H9 (cell line): Measurements from ENCODE around the gene APLN. TPM values are rescaled to one million over a fixed set of nuclear protein-coding genes. Genes with fewer than 3 reads are reported as not detected.

Experiments
- DNase-seq: peaks from one replicate; pipeline ENCODE4 v3.0.0-alpha.2; 2017
- H2AFZ ChIP-seq: one replicate; pipeline ENCODE4 v1.6.1; 2013; ENCODE audit warnings: mild to moderate bottlenecking, low read length, control low read depth, moderate library complexity
- H2AK5ac ChIP-seq: 2 replicates; pipeline ENCODE4 v1.6.1; 2013; ENCODE audit warnings: low read length, control low read depth, mixed read lengths; ENCODE audit not compliant: insufficient read length
- H2BK120ac ChIP-seq: one replicate; pipeline ENCODE4 v1.6.1; 2013; ENCODE audit warnings: low read depth, mild to moderate bottlenecking, low read length, control low read depth, inconsistent platforms; ENCODE audit not compliant: poor library complexity, severe bottlenecking
- H2BK12ac ChIP-seq: 2 replicates; pipeline ENCODE4 v1.6.1; 2013; ENCODE audit warnings: low read length, control low read depth, mixed read lengths, low read depth; ENCODE audit not compliant: insufficient read length
- H2BK15ac ChIP-seq: 2 replicates; pipeline ENCODE4 v1.6.1; 2013; ENCODE audit warnings: low read depth, low read length, control low read depth
- H2BK20ac ChIP-seq: one replicate; pipeline ENCODE4 v1.6.1; 2013; ENCODE audit warnings: low read depth, mild to moderate bottlenecking, low read length, control low read depth, inconsistent platforms; ENCODE audit not compliant: poor library complexity, severe bottlenecking
- H2BK5ac ChIP-seq: 2 replicates; pipeline ENCODE4 v1.6.1; 2013; ENCODE audit warnings: low read length, control low read depth, mixed read lengths; ENCODE audit not compliant: insufficient read length
- H3K14ac ChIP-seq: 2 replicates; pipeline ENCODE4 v1.6.1; 2013; ENCODE audit warnings: low read length, control low read depth; ENCODE audit not compliant: insufficient read depth
- H3K18ac ChIP-seq: 2 replicates; pipeline ENCODE4 v1.6.1; 2013; ENCODE audit warnings: low read depth, mild to moderate bottlenecking, mixed read lengths, low read length, control low read depth; ENCODE audit not compliant: insufficient read length
- H3K23ac ChIP-seq: 2 replicates; pipeline ENCODE4 v1.6.1; 2013; ENCODE audit warnings: low read length, control low read depth, mixed read lengths, low read depth; ENCODE audit not compliant: insufficient read length
- H3K23me2 ChIP-seq: 2 replicates; pipeline ENCODE4 v1.6.1; 2013; ENCODE audit warnings: low read depth, mild to moderate bottlenecking, mixed read lengths, low read length, control low read depth; ENCODE audit not compliant: insufficient read length, poor library complexity, severe bottlenecking
- H3K27ac ChIP-seq: 2 replicates; pipeline ENCODE4 v1.5.1; 2013; ENCODE audit warnings: low read length, control low read depth, mixed read lengths, low read depth; ENCODE audit not compliant: insufficient read length
- H3K27me3 ChIP-seq: 2 replicates; pipeline ENCODE4 v1.6.1; 2013; ENCODE audit warnings: low read length, control low read depth, inconsistent platforms; ENCODE audit not compliant: insufficient read depth
- H3K4ac ChIP-seq: 2 replicates; pipeline ENCODE4 v1.6.1; 2013; ENCODE audit warnings: low read depth, mild to moderate bottlenecking, control low read depth, inconsistent platforms, low read length, moderate library complexity
- H3K4me1 ChIP-seq: 2 replicates; pipeline ENCODE4 v1.6.1; 2013; ENCODE audit warnings: low read length, control low read depth, inconsistent platforms; ENCODE audit not compliant: insufficient read depth
- H3K4me2 ChIP-seq: 2 replicates; pipeline ENCODE4 v1.6.1; 2013; ENCODE audit warnings: low read length, control low read depth, mixed read lengths; ENCODE audit not compliant: insufficient read length, insufficient read depth
- H3K56ac ChIP-seq: 2 replicates; pipeline ENCODE4 v1.6.1; 2013; ENCODE audit warnings: low read depth, mild to moderate bottlenecking, mixed read lengths, low read length, control low read depth; ENCODE audit not compliant: insufficient read length
- H3K79me1 ChIP-seq: 2 replicates; pipeline ENCODE4 v1.6.1; 2013; ENCODE audit warnings: low read depth, mild to moderate bottlenecking, moderate library complexity, low read length, control low read depth, inconsistent platforms; ENCODE audit not compliant: insufficient read depth, poor library complexity, severe bottlenecking
- H3K79me2 ChIP-seq: 2 replicates; pipeline ENCODE4 v1.6.1; 2013; ENCODE audit warnings: low read length, control low read depth, inconsistent platforms; ENCODE audit not compliant: insufficient read depth
- H3K9ac ChIP-seq: 2 replicates; pipeline ENCODE4 v1.6.1; 2013; ENCODE audit warnings: low read length, control low read depth, mixed read lengths; ENCODE audit not compliant: insufficient read length; ENCODE audit errors: extremely low read depth
- H3K9me3 ChIP-seq: one replicate; pipeline ENCODE4 v1.6.1; 2013; ENCODE audit warnings: low read depth, low read length, inconsistent platforms; ENCODE audit not compliant: control insufficient read depth
- H3T11ph ChIP-seq: one replicate; pipeline ENCODE4 v1.6.1; 2013; ENCODE audit warnings: mild to moderate bottlenecking, low read length, control low read depth, inconsistent platforms
- H4K20me1 ChIP-seq: one replicate; pipeline ENCODE4 v1.6.1; 2013; ENCODE audit not compliant: control insufficient read depth, insufficient read length, insufficient read depth
- H4K5ac ChIP-seq: 2 replicates; pipeline ENCODE4 v1.6.1; 2013; ENCODE audit warnings: low read depth, mild to moderate bottlenecking, mixed read lengths, low read length, control low read depth; ENCODE audit not compliant: insufficient read length
- H4K8ac ChIP-seq: replicated peaks from 2 replicates; pipeline ENCODE4 v1.6.1; 2013; ENCODE audit warnings: low read length, control low read depth, mixed read lengths, low read depth; ENCODE audit not compliant: insufficient read length
- H4K91ac ChIP-seq: 2 replicates; pipeline ENCODE4 v1.6.1; 2013; ENCODE audit warnings: low read depth, mild to moderate bottlenecking, moderate library complexity, mixed read lengths, low read length, control low read depth; ENCODE audit not compliant: insufficient read length
- H3K27ac Mint-ChIP-seq, 3 experiments: 2 replicates in 2 of 3; 3 replicates in 1 of 3; pipeline ENCODE4 v1.8.0; 2020 to 2021; ENCODE audit warnings: mixed read lengths in 3 of 3, mild to moderate bottlenecking in 1 of 3, moderate library complexity in 1 of 3
- H3K27me3 Mint-ChIP-seq: 2 replicates; pipeline ENCODE4 v1.8.0; 2021; ENCODE audit warnings: low read depth, mild to moderate bottlenecking, moderate library complexity, mixed read lengths
- H3K36me3 Mint-ChIP-seq, 3 experiments: 2 replicates in 2 of 3; 3 replicates in 1 of 3; pipeline ENCODE4 v1.8.0; 2020 to 2021; ENCODE audit warnings: low read depth in 3 of 3, mixed read lengths in 3 of 3; ENCODE audit not compliant: insufficient read depth in 1 of 3
- H3K4me1 Mint-ChIP-seq, 2 experiments: 2 replicates each; pipeline ENCODE4 v1.8.0; 2020; ENCODE audit warnings: mixed read lengths in 2 of 2
- H3K4me3 Mint-ChIP-seq, 2 experiments: 2 replicates in 1 of 2; 3 replicates in 1 of 2; pipeline ENCODE4 v1.8.0; 2020 to 2021; ENCODE audit warnings: mild to moderate bottlenecking in 2 of 2, mixed read lengths in 2 of 2, moderate library complexity in 1 of 2
- H3K9me3 Mint-ChIP-seq, 2 experiments: 2 replicates in 1 of 2; 3 replicates in 1 of 2; pipeline ENCODE4 v1.8.0; 2020; ENCODE audit warnings: mild to moderate bottlenecking in 2 of 2, mixed read lengths in 2 of 2, moderate library complexity in 1 of 2
- CTCF ChIP-seq: fragments of 200-600 bp; sonication (generic); conservative IDR thresholded peaks from 3 replicates; pipeline ENCODE4 v1.8.0; 2021; ENCODE audit warnings: antibody characterized with exemption, mild to moderate bottlenecking
- WGBS: extraction: QIAGEN DNeasy Blood & Tissue Kit; methylation state at CpG from one replicate; pipeline ENCODE4 v1.1.7; 2013; ENCODE audit warnings: missing lambda C conversion rate, low lambda C conversion rate, mixed read lengths; ENCODE audit not compliant: insufficient read length; ENCODE audit errors: extremely low coverage; 5-methylcytosine and 5-hydroxymethylcytosine counted together
- total RNA-seq: library from RNA; stranded (reverse); gene quantifications from 2 replicates; pipeline ENCODE4 v1.2.1, GENCODE V29; 2021

APLN gene
- total RNA-seq, 1 experiment from 2014 or later, result 0.24 TPM

- H4K8ac ChIP-seq, result no peak overlapping the region
- Mint-ChIP-seq H3K36me3 (peaks cover 2 to 14% (median 5%) of the 10 kb centered on the region in 3 experiments; a peak in 4 of 7 replicates), H3K4me3 (peak overlapping the region in 1 of 2 experiments; percentile 71; a peak in 3 of 5 replicates), H3K9me3 (peaks cover 0 to 72% of the 10 kb centered on the region in 2 experiments; a peak in 3 of 5 replicates), H3K27me3 (peaks cover 36% of the 10 kb centered on the region), H3K4me1 (peaks cover 33 to 40% of the 10 kb centered on the region in 2 experiments), H3K27ac (peak overlapping the region in 2 of 3 experiments; percentile 72 to 83; a peak in 3 of 7 replicates)
- H3K56ac ChIP-seq, result no peak overlapping the region
- no peak overlapping the region for H3K23ac ChIP-seq
- H2AK5ac ChIP-seq, result no peak overlapping the region
- no peak overlapping the region for H2BK20ac ChIP-seq
- H2BK12ac ChIP-seq, result no peak overlapping the region
- no CpG with 5 or more reads among the region's 9 CpGs for WGBS
- DNase-seq, result peak; percentile 26
- no peak for TF ChIP-seq CTCF
- no peak overlapping the region for H3K4ac ChIP-seq
- H3K4me1 ChIP-seq, result peaks cover 9% of the 10 kb centered on the region; the same call in 1 of the 2 replicates
- H3K9ac ChIP-seq, result no peak overlapping the region
- H3K27ac ChIP-seq, result peak overlapping the region; percentile 36
- no peaks in the 10 kb centered on the region for H3K79me1 ChIP-seq
- H4K91ac ChIP-seq, result no peak overlapping the region
- no peak overlapping the region for H2BK5ac ChIP-seq
- peaks cover 8% of the 10 kb centered on the region for H3K9me3 ChIP-seq
- no peak overlapping the region for H2AFZ ChIP-seq
- H2BK120ac ChIP-seq, result no peak overlapping the region
- no peak overlapping the region for H3K14ac ChIP-seq
- no peak overlapping the region for H3T11ph ChIP-seq
- peak overlapping the region; percentile 27 for H3K4me2 ChIP-seq
- H3K27me3 ChIP-seq, result no peaks in the 10 kb centered on the region; the same call in 1 of the 2 replicates
- H2BK15ac ChIP-seq, result no peak overlapping the region
- no peaks in the 10 kb centered on the region for H4K20me1 ChIP-seq
- no peaks in the 10 kb centered on the region for H3K23me2 ChIP-seq
- H4K5ac ChIP-seq, result no peak overlapping the region
- no peaks in the 10 kb centered on the region for H3K79me2 ChIP-seq
- H3K18ac ChIP-seq, result no peak overlapping the region
Observed at GRCh38 chrX:129697204-129697829, 42.6 kb upstream of the APLN start.
